Activated B cell treated with CpG ODN at 0.5 μM for 24 hours (primary cell): ENCODE measurements around the gene NASP. TPM values are rescaled to one million over a fixed set of nuclear protein-coding genes. Genes with fewer than 3 reads are reported as not detected.

ENCODE experiments used
- ATAC-seq: fragments of 200-7000 bp; cut with Tn5 transposase; one replicate; pipeline ENCODE4 v1.10.0; 2021; ENCODE audit warnings: low read depth, mild to moderate bottlenecking, moderate library complexity
- CTCF ChIA-PET: fragments of 350-600 bp; sonication (Branson Sonifier 250); formaldehyde crosslinking; loops from one replicate; lab custom pipeline; 2021; ENCODE audit warnings: antibody characterized with exemption; lab: Charles Lee
- POLR2A ChIA-PET: fragments of 350-600 bp; sonication (Branson Sonifier 250); formaldehyde crosslinking; loops from one replicate; lab custom pipeline; 2021; ENCODE audit warnings: antibody characterized with exemption; lab: Charles Lee
- DNase-seq: peaks from one replicate; pipeline ENCODE4 v3.0.0; 2022
- H3K27ac Mint-ChIP-seq: one replicate; pipeline ENCODE4 v1.8.0; 2020; ENCODE audit warnings: mixed read lengths
- H3K27me3 Mint-ChIP-seq: one replicate; pipeline ENCODE4 v1.8.0; 2021; ENCODE audit warnings: mixed read lengths
- H3K36me3 Mint-ChIP-seq: one replicate; pipeline ENCODE4 v1.8.0; 2021; ENCODE audit warnings: low read depth, mixed read lengths
- H3K4me1 Mint-ChIP-seq: one replicate; pipeline ENCODE4 v1.8.0; 2021; ENCODE audit warnings: mixed read lengths
- H3K4me3 Mint-ChIP-seq: one replicate; pipeline ENCODE4 v1.8.0; 2020; ENCODE audit warnings: mild to moderate bottlenecking, mixed read lengths
- H3K9me3 Mint-ChIP-seq: one replicate; pipeline ENCODE4 v1.8.0; 2020; ENCODE audit warnings: mixed read lengths
- intact Hi-C: fragments of 100-400 bp; cut with micrococcal nuclease; formaldehyde crosslinking; loops from one replicate; pipeline ENCODE4 v1.15.1; 2024
- total RNA-seq: library from RNA; stranded (reverse); gene quantifications from 2 replicates; pipeline ENCODE4 v1.2.3, GENCODE V29; 2022
- TF ChIP-seq, protein P1 (sequence below): fragments of 200-600 bp; IDR thresholded peaks from one replicate; pipeline ENCODE4 v1.8.0; 2022; ENCODE audit warnings: antibody characterized with exemption, mild to moderate bottlenecking

Gene NASP
- total RNA-seq, 1 donor from 2014 or later: 204 TPM

DNA sequence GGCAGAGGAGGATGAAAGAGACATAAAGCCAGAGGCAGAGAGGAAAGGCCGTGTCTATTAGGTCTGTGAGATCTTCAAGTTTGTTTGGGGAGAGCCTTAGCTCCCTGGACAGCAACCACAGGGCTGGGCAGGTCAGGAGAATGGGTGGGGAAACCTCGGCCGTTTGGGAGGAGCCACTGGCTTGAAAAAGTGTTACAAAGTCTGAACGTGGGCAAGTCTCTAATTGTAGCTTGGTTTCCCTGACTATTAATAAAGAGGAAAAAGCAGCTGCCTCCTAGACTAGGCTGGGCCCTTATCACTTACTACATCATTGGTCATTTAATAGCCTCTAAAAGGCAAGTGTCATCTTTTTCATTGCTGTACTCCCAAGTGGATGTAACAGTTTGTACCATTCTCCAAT, 40.1 kb downstream of the NASP start, which contains the start of gene CCDC17:
Gene CCDC17, minus strand, starts transcription at position 83 of the 400 bp plus-strand sequence. CDS start 145 bp downstream, outside the sequence.
- intact Hi-C loops: no loop called here
- H3K36me3 Mint-ChIP-seq: peaks cover 58% of the 10 kb centered on the region
- CTCF ChIA-PET: no interaction called here

DNA sequence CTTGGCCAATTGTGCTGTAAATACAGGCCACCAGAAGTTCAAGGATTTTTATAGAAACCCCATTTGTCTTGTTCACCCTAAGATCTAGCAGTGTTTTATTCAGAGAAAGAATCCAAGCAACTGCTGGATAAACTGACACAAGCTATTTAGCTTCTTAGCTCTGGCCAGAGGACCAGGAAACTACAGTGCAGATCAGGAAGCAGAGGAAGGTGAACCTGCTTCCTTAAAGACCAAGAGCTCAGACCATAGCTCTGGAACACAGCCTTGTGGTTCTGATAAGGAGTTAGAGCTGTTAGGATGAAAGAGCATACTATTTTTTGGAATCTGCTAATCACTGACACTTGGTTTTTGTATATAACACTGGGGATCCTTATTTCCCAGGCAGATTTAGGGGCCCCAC, 45.2 kb downstream of the NASP start:
- no peaks in the 10 kb centered on the region for H3K4me1 Mint-ChIP-seq
- ATAC-seq: no peak
- intact Hi-C loops: no loop called here
- ChIA-PET CTCF (no interaction called here), POLR2A (no interaction called here)
- H3K36me3 Mint-ChIP-seq: peaks cover 78% of the 10 kb centered on the region
- no peak overlapping the region for H3K27ac Mint-ChIP-seq
- H3K9me3 Mint-ChIP-seq: no peaks in the 10 kb centered on the region
- no peak for DNase-seq
- no peak overlapping the region for H3K4me3 Mint-ChIP-seq
- H3K27me3 Mint-ChIP-seq: no peaks in the 10 kb centered on the region
- TF ChIP-seq, protein P1, sequence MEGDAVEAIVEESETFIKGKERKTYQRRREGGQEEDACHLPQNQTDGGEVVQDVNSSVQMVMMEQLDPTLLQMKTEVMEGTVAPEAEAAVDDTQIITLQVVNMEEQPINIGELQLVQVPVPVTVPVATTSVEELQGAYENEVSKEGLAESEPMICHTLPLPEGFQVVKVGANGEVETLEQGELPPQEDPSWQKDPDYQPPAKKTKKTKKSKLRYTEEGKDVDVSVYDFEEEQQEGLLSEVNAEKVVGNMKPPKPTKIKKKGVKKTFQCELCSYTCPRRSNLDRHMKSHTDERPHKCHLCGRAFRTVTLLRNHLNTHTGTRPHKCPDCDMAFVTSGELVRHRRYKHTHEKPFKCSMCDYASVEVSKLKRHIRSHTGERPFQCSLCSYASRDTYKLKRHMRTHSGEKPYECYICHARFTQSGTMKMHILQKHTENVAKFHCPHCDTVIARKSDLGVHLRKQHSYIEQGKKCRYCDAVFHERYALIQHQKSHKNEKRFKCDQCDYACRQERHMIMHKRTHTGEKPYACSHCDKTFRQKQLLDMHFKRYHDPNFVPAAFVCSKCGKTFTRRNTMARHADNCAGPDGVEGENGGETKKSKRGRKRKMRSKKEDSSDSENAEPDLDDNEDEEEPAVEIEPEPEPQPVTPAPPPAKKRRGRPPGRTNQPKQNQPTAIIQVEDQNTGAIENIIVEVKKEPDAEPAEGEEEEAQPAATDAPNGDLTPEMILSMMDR: no peak

More for the DNA sequence above, 40.1 kb downstream of the NASP start, which contains the start of gene CCDC17:
- H3K4me3 Mint-ChIP-seq: no peak within 1 kb of the TSS
- H3K27me3 Mint-ChIP-seq: no peaks in the 10 kb centered on the region
- H3K4me1 Mint-ChIP-seq: no peaks in the 10 kb centered on the region
- no peaks in the 10 kb centered on the region for H3K9me3 Mint-ChIP-seq
- TF ChIP-seq, protein P1: no peak
- POLR2A ChIA-PET: interaction anchor here (0.7 kb wide), 1 partner anchor 103 kb away, joined by 3 read pairs; no protein-coding TSS in a partner anchor
- ATAC-seq (no peak), DNase-seq (no peak)
- no peak within 1 kb of the TSS for H3K27ac Mint-ChIP-seq

DNA sequence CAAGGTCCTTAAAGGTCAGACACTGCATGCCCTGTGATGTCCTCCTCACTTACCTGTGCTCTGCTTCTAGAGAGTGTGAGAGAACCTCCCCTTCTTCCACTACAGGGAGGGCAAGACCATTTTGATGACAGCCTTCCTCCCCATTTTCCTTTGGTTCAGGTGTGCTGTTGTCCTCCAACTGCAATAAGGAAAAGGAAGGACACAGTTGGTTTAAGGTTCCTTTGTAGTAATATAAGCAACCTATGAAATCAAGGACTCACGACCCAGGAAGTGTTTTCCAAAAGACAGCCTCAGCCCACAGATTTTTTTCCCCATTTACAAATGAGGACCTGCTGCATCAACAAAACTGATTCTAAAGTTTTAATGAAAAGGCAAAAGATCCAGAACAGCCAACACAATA, 46.6 kb downstream of the NASP start:
- Mint-ChIP-seq H3K27ac (no peak overlapping the region), H3K27me3 (no peaks in the 10 kb centered on the region), H3K4me3 (no peak overlapping the region), H3K4me1 (no peaks in the 10 kb centered on the region), H3K9me3 (no peaks in the 10 kb centered on the region), H3K36me3 (peaks cover 74% of the 10 kb centered on the region)
- ATAC-seq (no peak), DNase-seq (no peak)
- ChIA-PET CTCF (no interaction called here), POLR2A (no interaction called here)
- TF ChIP-seq, protein P1: no peak
- intact Hi-C loops: no loop called here

DNA sequence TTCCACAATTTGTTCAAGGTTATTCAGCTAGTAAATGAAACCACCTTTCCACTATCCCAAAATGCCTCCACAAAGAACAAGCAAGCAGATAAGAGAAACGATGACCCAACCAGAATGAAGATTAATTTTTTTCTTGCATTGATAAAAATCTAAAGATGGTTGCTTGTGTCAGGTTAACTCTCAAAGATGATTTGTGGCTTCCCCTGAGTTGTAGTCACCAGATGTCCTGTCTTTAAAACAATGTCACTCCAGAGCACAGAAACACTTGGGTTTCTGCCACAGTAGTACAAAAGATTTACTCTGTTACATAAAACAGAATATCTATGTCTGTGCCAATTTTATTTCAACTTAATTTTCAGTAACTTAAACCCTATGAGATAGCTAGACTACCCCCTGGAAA, 51.4 kb downstream of the NASP start:
- peaks cover 42% of the 10 kb centered on the region for H3K36me3 Mint-ChIP-seq
- no peaks in the 10 kb centered on the region for H3K9me3 Mint-ChIP-seq
- H3K27me3 Mint-ChIP-seq: no peaks in the 10 kb centered on the region
- H3K4me3 Mint-ChIP-seq: no peak overlapping the region
- intact Hi-C loops: no loop called here
- TF ChIP-seq, protein P1: no peak
- H3K27ac Mint-ChIP-seq: no peak overlapping the region
- ChIA-PET POLR2A (no interaction called here), CTCF (no interaction called here)
- H3K4me1 Mint-ChIP-seq: no peaks in the 10 kb centered on the region
- no peak for ATAC-seq
- no peak for DNase-seq

DNA sequence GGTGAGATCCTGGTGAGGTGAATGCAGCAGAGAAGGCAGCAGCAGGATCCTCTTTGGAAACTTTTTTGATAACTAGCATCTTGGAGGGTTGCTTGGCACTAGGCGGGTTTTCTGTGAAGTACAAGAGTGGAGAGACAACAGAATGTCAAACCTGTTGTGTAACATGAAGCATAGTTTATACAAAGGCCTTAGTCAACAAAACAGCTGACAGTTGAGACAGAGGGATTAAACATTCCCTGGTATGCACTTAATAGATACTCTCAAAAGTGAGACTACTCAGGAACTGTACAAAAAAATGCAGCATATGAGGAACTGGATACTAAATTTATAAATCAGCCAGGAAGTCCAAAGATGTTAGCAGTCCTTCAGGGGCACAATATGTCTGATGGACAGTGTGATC, 56.5 kb downstream of the NASP start:
- Mint-ChIP-seq H3K27ac (no peak overlapping the region), H3K9me3 (no peaks in the 10 kb centered on the region), H3K4me1 (peaks cover 12% of the 10 kb centered on the region), H3K4me3 (no peak overlapping the region), H3K27me3 (no peaks in the 10 kb centered on the region), H3K36me3 (peaks cover 29% of the 10 kb centered on the region)
- POLR2A ChIA-PET: no interaction called here
- TF ChIP-seq, protein P1: no peak
- intact Hi-C loops: no loop called here
- CTCF ChIA-PET: no interaction called here
- no peak for DNase-seq
- no peak for ATAC-seq
